ENCODE measurements around the gene SMG6. TPM values are rescaled to one million over a fixed set of nuclear protein-coding genes. Genes with fewer than 3 reads are reported as not detected.

SMG6 gene
- total and polyA plus RNA-seq, 8 donors: 8.4 to 19.8 (median 12.1) TPM

- FAIRE-seq: no peak
- intact Hi-C loops (cut with DNase I): loop anchor here in 1 of 3 donors (5.0 kb wide), 1 partner anchor 135 kb away; no protein-coding TSS in a partner anchor
- 17 to 18% methylated on average over 17 of the region's 17 CpGs for WGBS, 2 donors
Measured at GRCh38 chr17:2042390-2042847, 261.2 kb downstream of the SMG6 start.

GRCh38 chr17:2041561-2042389 lies 261.8 kb downstream of the SMG6 start, which contains the start of gene OVCA2:
Gene OVCA2, plus strand, starts transcription at chr17:2042022. Its CDS starts 26 bp downstream, at chr17:2042048.
- Histone ChIP-seq H3K4me1 (peaks cover 0 to 9% (median 0%) of the 10 kb centered on the region in 3 donors), H3K9me3 (no peaks in the 10 kb centered on the region), H3K27me3 (no peaks in the 10 kb centered on the region), H3K4me3 (peak within 1 kb of the TSS; percentile 63 to 81 (median 68)), H3K36me3 (peaks cover 0 to 11% (median under 1%) of the 10 kb centered on the region in 3 donors), H3K27ac (peak within 1 kb of the TSS; percentile 76 to 89 (median 79))
- DNase-seq: peak; percentile 95 to 99 (median 96)
- 0 to 1% methylated on average over 75 to 93 of the region's 93 CpGs for WGBS, 2 donors
- no peak for FAIRE-seq
- peak in 1 of 4 donors; percentile 17 for TF ChIP-seq CTCF (IDR thresholded peaks at IDR 0.05)
- intact Hi-C loops (cut with DNase I): loop anchor here in 1 of 3 donors (5.0 kb wide), 1 partner anchor 134 kb away; no protein-coding TSS in a partner anchor
- peak; percentile 94 to 97 (median 96) for ATAC-seq

More at GRCh38 chr17:2042390-2042847, 261.2 kb downstream of the SMG6 start:
- H3K27ac ChIP-seq: peak overlapping the region; percentile 76 to 89 (median 79)
- no peak for TF ChIP-seq CTCF (IDR thresholded peaks at IDR 0.05)
- H3K4me3 ChIP-seq: peak overlapping the region; percentile 63 to 81 (median 68)
- no peaks in the 10 kb centered on the region for H3K27me3 ChIP-seq
- DNase-seq: no peak
- ATAC-seq: peak; percentile 2 to 12 (median 6)
- H3K4me1 ChIP-seq: peaks cover 0 to 9% (median 0%) of the 10 kb centered on the region in 3 donors
- peaks cover 0 to 4% (median 0%) of the 10 kb centered on the region in 3 donors for H3K36me3 ChIP-seq
- H3K9me3 ChIP-seq: no peaks in the 10 kb centered on the region

GRCh38 chr17:2040942-2041560 lies 262.5 kb downstream of the SMG6 start:
- Histone ChIP-seq H3K27ac (peak overlapping the region; percentile 76 to 89 (median 79)), H3K4me1 (peaks cover 0 to 9% (median 0%) of the 10 kb centered on the region in 3 donors), H3K27me3 (no peaks in the 10 kb centered on the region), H3K36me3 (peaks cover 0 to 18% (median 8%) of the 10 kb centered on the region in 3 donors), H3K4me3 (peak overlapping the region; percentile 63 to 81 (median 68)), H3K9me3 (no peaks in the 10 kb centered on the region)
- 52 to 55% methylated on average over 14 to 16 of the region's 16 CpGs for WGBS, 2 donors
- intact Hi-C loops (cut with DNase I): loop anchor here in 1 of 3 donors (5.0 kb wide), 1 partner anchor 134 kb away; no protein-coding TSS in a partner anchor
- peak in 2 of 6 donors; percentile 61 to 64 for DNase-seq
- FAIRE-seq: no peak
- peak in 1 of 4 donors; percentile 0 for ATAC-seq
- TF ChIP-seq CTCF (IDR thresholded peaks at IDR 0.05): no peak

GRCh38 chr17:2040219-2040827 lies 263.3 kb downstream of the SMG6 start:
- Histone ChIP-seq H3K27me3 (no peaks in the 10 kb centered on the region), H3K9me3 (no peaks in the 10 kb centered on the region), H3K36me3 (peaks cover 0 to 24% (median 11%) of the 10 kb centered on the region in 3 donors), H3K4me3 (no peak overlapping the region), H3K4me1 (peaks cover 0 to 9% (median 0%) of the 10 kb centered on the region in 3 donors), H3K27ac (peak overlapping the region in 1 of 4 donors; percentile 80)
- FAIRE-seq (no peak), DNase-seq (peak in 1 of 6 donors; percentile 60), ATAC-seq (no peak)
- no peak for TF ChIP-seq CTCF (IDR thresholded peaks at IDR 0.05)
- 79 to 81% methylated on average over 7 of the region's 7 CpGs for WGBS, 2 donors
- intact Hi-C loops (cut with DNase I): loop anchor here in 1 of 3 donors (5.0 kb wide), 1 partner anchor 133 kb away; no protein-coding TSS in a partner anchor
